GM18517 (cell line): Measurements from ENCODE around the gene ZBTB47.
A peak's percentile ranks its signal among the peaks of the same experiment; 100 is the strongest.

Experiments
- ATAC-seq: cut with Tn5 transposase; IDR thresholded peaks from one replicate; pipeline ENCODE4 v1.9.1; 2021; ENCODE audit warnings: mild to moderate bottlenecking, moderate library complexity; ENCODE audit not compliant: unreplicated experiment

Gene ZBTB47

GRCh38 chr3:42652611-42653302, 740 bp upstream of the ZBTB47 start:
- peak; percentile 56 for ATAC-seq

GRCh38 chr3:42653303-42653559, 266 bp upstream of the ZBTB47 start:
- ATAC-seq: no peak

GRCh38 chr3:42654331-42655201, 1.1 kb downstream of the ZBTB47 start:
- no peak for ATAC-seq

- ATAC-seq: no peak
These were observed 1.9 kb downstream of the ZBTB47 start for GRCh38 chr3:42655331-42655888.

GRCh38 chr3:42655980-42656679, 2.6 kb downstream of the ZBTB47 start:
- no peak for ATAC-seq

- no peak for ATAC-seq
These were observed 3.4 kb downstream of the ZBTB47 start for GRCh38 chr3:42656680-42657610.

- ATAC-seq: no peak
These were observed 4.2 kb downstream of the ZBTB47 start for GRCh38 chr3:42657675-42658074.

GRCh38 chr3:42658091-42658770, 4.7 kb downstream of the ZBTB47 start:
- no peak for ATAC-seq

- no peak for ATAC-seq
These were observed 5.4 kb downstream of the ZBTB47 start for GRCh38 chr3:42658771-42659390.

GRCh38 chr3:42659451-42660130, 6.1 kb downstream of the ZBTB47 start:
- ATAC-seq: no peak

- no peak for ATAC-seq
These were observed 6.7 kb downstream of the ZBTB47 start for GRCh38 chr3:42660131-42660715.

- ATAC-seq: no peak
These were observed 7.4 kb downstream of the ZBTB47 start for GRCh38 chr3:42660898-42661297.

- ATAC-seq: no peak
These were observed 8.1 kb downstream of the ZBTB47 start for GRCh38 chr3:42661593-42662022.

- no peak for ATAC-seq
These were observed 8.7 kb downstream of the ZBTB47 start for GRCh38 chr3:42662037-42662812.

GRCh38 chr3:42662813-42663535, 9.5 kb downstream of the ZBTB47 start:
- ATAC-seq: no peak

GRCh38 chr3:42663581-42664437, 10.3 kb downstream of the ZBTB47 start:
- no peak for ATAC-seq
